ENCODE results near the gene GSTK1. TPM values are rescaled to one million over a fixed set of nuclear protein-coding genes. Genes with fewer than 3 reads are reported as not detected.

Gene GSTK1
- total and polyA plus RNA-seq, 2 experiments from 2014 or later, result 119 to 153 TPM

DNA sequence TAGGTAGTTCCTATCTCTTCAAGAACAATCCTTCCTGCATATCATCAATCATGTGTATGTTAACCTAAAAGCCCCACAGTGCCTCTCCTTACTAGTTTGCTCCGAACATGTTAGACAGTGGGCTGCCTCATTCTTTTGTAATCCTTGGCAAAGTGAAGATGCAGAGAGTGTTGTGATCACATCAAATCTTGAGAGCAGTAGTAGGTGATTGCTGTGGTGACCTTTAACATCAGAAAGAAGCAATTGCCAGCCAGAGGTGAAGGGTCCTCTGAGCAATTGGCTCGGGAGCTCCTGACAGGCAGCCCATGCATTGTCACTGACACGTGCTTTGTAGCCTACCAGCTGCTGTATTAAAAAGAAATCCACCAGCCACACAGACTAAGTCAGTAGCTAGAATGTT, 19.6 kb upstream of the GSTK1 start:
- no peak overlapping the region for H2AFZ ChIP-seq
- 70 to 74% methylated on average over 3 of the region's 3 CpGs for WGBS, 2 experiments (ENCODE audit: low coverage in 1 of 2, low lambda C conversion rate in 2 of 2, missing lambda C conversion rate in 2 of 2)
- H3K79me2 ChIP-seq (ENCODE audit: insufficient read depth), result no peaks in the 10 kb centered on the region
- in situ Hi-C loops (cut with MboI), result no loop called here
- no peak overlapping the region for H3K9ac ChIP-seq
- no peaks in the 10 kb centered on the region for H3K9me3 ChIP-seq (ENCODE audit: low read depth)
- H3K27me3 ChIP-seq (replicated peaks; ENCODE audit: insufficient read depth), result no peaks in the 10 kb centered on the region
- no peak for DNase-seq
- H3K4me3 ChIP-seq, result no peak overlapping the region
- H3K27ac ChIP-seq, result no peak overlapping the region
- TF ChIP-seq EZH2phosphoT487 (IDR thresholded peaks at IDR 0.05; ENCODE audit: insufficient read depth, low read depth) (no peak), EZH2 (IDR thresholded peaks at IDR 0.05; ENCODE audit: insufficient read depth, poor library complexity, severe bottlenecking) (no peak)
- H3K4me2 ChIP-seq (ENCODE audit: unreplicated experiment), result no peak overlapping the region
- H4K20me1 ChIP-seq (ENCODE audit: insufficient read depth), result no peaks in the 10 kb centered on the region
- peaks cover 26% of the 10 kb centered on the region for H3F3A ChIP-seq (ENCODE audit: insufficient read depth)
- peaks cover 26% of the 10 kb centered on the region; the same call in 1 of the 2 replicates for H3K4me1 ChIP-seq (ENCODE audit: insufficient read depth)
- H3K36me3 ChIP-seq (ENCODE audit: low read depth), result no peaks in the 10 kb centered on the region
- H3K9me2 ChIP-seq (ENCODE audit: insufficient read depth), result no peaks in the 10 kb centered on the region

GRCh38 chr7:143244321-143244720, 18.9 kb upstream of the GSTK1 start:
- H3K79me2 ChIP-seq (ENCODE audit: insufficient read depth), result no peaks in the 10 kb centered on the region
- no peak overlapping the region for H2AFZ ChIP-seq
- no peaks in the 10 kb centered on the region for H3K27me3 ChIP-seq (replicated peaks; ENCODE audit: insufficient read depth)
- H3K4me3 ChIP-seq, result no peak overlapping the region
- in situ Hi-C loops (cut with MboI), result no loop called here
- WGBS, 2 experiments (ENCODE audit: low coverage in 1 of 2, low lambda C conversion rate in 2 of 2, missing lambda C conversion rate in 2 of 2), result 32 to 43% methylated on average over 1 of the region's 1 CpG
- H3F3A ChIP-seq (ENCODE audit: insufficient read depth), result peaks cover 24% of the 10 kb centered on the region
- H4K20me1 ChIP-seq (ENCODE audit: insufficient read depth), result no peaks in the 10 kb centered on the region
- H3K36me3 ChIP-seq (ENCODE audit: low read depth), result no peaks in the 10 kb centered on the region
- TF ChIP-seq EZH2phosphoT487 (IDR thresholded peaks at IDR 0.05; ENCODE audit: insufficient read depth, low read depth) (no peak), EZH2 (IDR thresholded peaks at IDR 0.05; ENCODE audit: insufficient read depth, poor library complexity, severe bottlenecking) (no peak)
- H3K9me2 ChIP-seq (ENCODE audit: insufficient read depth), result no peaks in the 10 kb centered on the region
- no peak overlapping the region for H3K4me2 ChIP-seq (ENCODE audit: unreplicated experiment)
- H3K9me3 ChIP-seq (ENCODE audit: low read depth), result no peaks in the 10 kb centered on the region
- peaks cover 26% of the 10 kb centered on the region; the same call in 1 of the 2 replicates for H3K4me1 ChIP-seq (ENCODE audit: insufficient read depth)
- DNase-seq, result no peak
- no peak overlapping the region for H3K27ac ChIP-seq
- H3K9ac ChIP-seq, result no peak overlapping the region

DNA sequence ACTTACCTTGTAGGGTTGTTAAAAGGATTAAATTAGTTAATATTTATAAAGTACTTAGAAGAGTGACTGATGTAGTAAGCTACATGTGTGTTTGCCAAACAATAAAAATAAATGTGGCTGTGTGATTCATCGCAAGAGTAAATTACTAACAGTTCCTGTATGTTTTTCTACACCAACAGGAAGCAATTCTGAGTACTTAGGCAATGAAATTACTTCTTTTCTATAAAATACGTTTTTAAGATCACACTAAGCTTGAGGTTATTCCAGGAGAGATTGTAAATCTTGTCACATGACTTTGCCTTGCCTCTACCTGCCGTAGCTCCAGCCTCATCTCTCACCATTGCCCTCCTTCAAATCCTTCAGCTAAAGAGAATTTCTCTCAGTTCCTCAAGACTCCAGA, 18.1 kb upstream of the GSTK1 start:
- in situ Hi-C loops (cut with MboI), result no loop called here
- no peak overlapping the region for H3K9ac ChIP-seq
- no peaks in the 10 kb centered on the region for H3K79me2 ChIP-seq (ENCODE audit: insufficient read depth)
- no peak overlapping the region for H2AFZ ChIP-seq
- no peaks in the 10 kb centered on the region for H3K9me2 ChIP-seq (ENCODE audit: insufficient read depth)
- no peak overlapping the region for H3K27ac ChIP-seq
- H3K4me2 ChIP-seq (ENCODE audit: unreplicated experiment), result no peak overlapping the region
- TF ChIP-seq EZH2phosphoT487 (IDR thresholded peaks at IDR 0.05; ENCODE audit: insufficient read depth, low read depth) (no peak), EZH2 (IDR thresholded peaks at IDR 0.05; ENCODE audit: insufficient read depth, poor library complexity, severe bottlenecking) (no peak)
- H3K4me3 ChIP-seq, result no peak overlapping the region
- peaks cover 18% of the 10 kb centered on the region; the same call in 1 of the 2 replicates for H3K4me1 ChIP-seq (ENCODE audit: insufficient read depth)
- no peaks in the 10 kb centered on the region for H3K27me3 ChIP-seq (replicated peaks; ENCODE audit: insufficient read depth)
- no peaks in the 10 kb centered on the region for H3K9me3 ChIP-seq (ENCODE audit: low read depth)
- peak; percentile 74 for DNase-seq
- no peaks in the 10 kb centered on the region for H4K20me1 ChIP-seq (ENCODE audit: insufficient read depth)
- WGBS, 2 experiments (ENCODE audit: low coverage in 1 of 2, low lambda C conversion rate in 2 of 2, missing lambda C conversion rate in 2 of 2), result 58% methylated on average over 3 of the region's 3 CpGs
- no peaks in the 10 kb centered on the region for H3K36me3 ChIP-seq (ENCODE audit: low read depth)
- peaks cover 16% of the 10 kb centered on the region for H3F3A ChIP-seq (ENCODE audit: insufficient read depth)

- Histone ChIP-seq H3K4me3 (no peak overlapping the region), H3K4me1 (ENCODE audit: insufficient read depth) (peaks cover 9% of the 10 kb centered on the region; the same call in 1 of the 2 replicates), H2AFZ (no peak overlapping the region), H3F3A (ENCODE audit: insufficient read depth) (peaks cover 3% of the 10 kb centered on the region; the same call in 1 of the 2 replicates), H4K20me1 (ENCODE audit: insufficient read depth) (no peaks in the 10 kb centered on the region), H3K4me2 (ENCODE audit: unreplicated experiment) (no peak overlapping the region), H3K9me3 (ENCODE audit: low read depth) (no peaks in the 10 kb centered on the region), H3K27ac (no peak overlapping the region), H3K27me3 (replicated peaks; ENCODE audit: insufficient read depth) (no peaks in the 10 kb centered on the region), H3K9ac (no peak overlapping the region), H3K9me2 (ENCODE audit: insufficient read depth) (no peaks in the 10 kb centered on the region), H3K79me2 (ENCODE audit: insufficient read depth) (no peaks in the 10 kb centered on the region), H3K36me3 (ENCODE audit: low read depth) (no peaks in the 10 kb centered on the region)
- DNase-seq, result no peak
- in situ Hi-C loops (cut with MboI), result no loop called here
- TF ChIP-seq EZH2phosphoT487 (IDR thresholded peaks at IDR 0.05; ENCODE audit: insufficient read depth, low read depth), result no peak
- TF ChIP-seq EZH2 (IDR thresholded peaks at IDR 0.05; ENCODE audit: insufficient read depth, poor library complexity, severe bottlenecking), result no peak
- WGBS, 2 experiments (ENCODE audit: low coverage in 1 of 2, low lambda C conversion rate in 2 of 2, missing lambda C conversion rate in 2 of 2), result 50 to 53% methylated on average over 1 of the region's 1 CpG
These were observed 15.9 kb upstream of the GSTK1 start for GRCh38 chr7:143247372-143247771.
